H7 (cell line): ENCODE data around the gene BAZ1B. TPM values are rescaled to one million over a fixed set of nuclear protein-coding genes. Genes with fewer than 3 reads are reported as not detected.
"Not testable (repeated sequence)": the region's sequence is repeated elsewhere in the genome, so short reads cannot be mapped to it uniquely, and the experiment has no call there.

Experiments
- DNase-seq: peaks from one replicate; pipeline ENCODE4 v3.0.0; 2012
- H3K27me3 ChIP-seq: 2 replicates; pipeline ENCODE4 v1.6.0; 2011; ENCODE audit warnings: mild to moderate bottlenecking, low read length; ENCODE audit not compliant: control insufficient read depth, insufficient read depth
- H3K36me3 ChIP-seq: replicated peaks from 2 replicates; pipeline ENCODE4 v1.5.1; 2011; ENCODE audit warnings: low read length; ENCODE audit not compliant: control insufficient read depth, insufficient read depth
- H3K4me3 ChIP-seq: 2 replicates; pipeline ENCODE4 v1.5.1; 2011; ENCODE audit warnings: low read depth, mild to moderate bottlenecking, control low read depth, low read length, moderate library complexity; ENCODE audit not compliant: insufficient read depth
- total RNA-seq: library from RNA; depleted of rRNA; stranded (reverse); fragments of >200 nt; shearing (Covaris generic); gene quantifications from 2 replicates; pipeline ENCODE4 v1.2.3, GENCODE V29; 2014

The BAZ1B gene
- total RNA-seq, 1 experiment from 2014 or later: 44.6 TPM

DNA sequence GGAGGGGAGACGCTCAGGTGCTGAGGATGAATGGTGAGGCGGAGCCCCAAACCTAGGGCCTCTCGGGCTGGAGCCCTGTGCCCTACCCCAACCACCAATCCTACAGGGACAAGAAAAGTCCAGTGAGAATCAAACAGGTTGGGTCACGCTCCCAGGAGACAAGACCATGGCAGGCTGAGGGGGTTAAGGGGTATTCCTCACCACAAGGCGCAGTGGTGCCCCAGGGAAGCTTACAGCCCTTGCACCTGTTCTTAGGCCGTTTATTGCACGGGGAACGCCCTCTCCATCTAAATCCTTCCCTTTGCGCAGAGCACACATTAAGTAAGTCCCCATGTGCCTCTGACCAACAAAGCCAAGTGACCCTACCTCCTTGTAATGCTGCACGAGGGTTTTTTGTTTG lies 85.0 kb downstream of the BAZ1B start:
- DNase-seq: peak; percentile 42
- Histone ChIP-seq H3K4me3 (no peak overlapping the region), H3K27me3 (peaks cover 11% of the 10 kb centered on the region), H3K36me3 (peaks cover 6% of the 10 kb centered on the region)

DNA sequence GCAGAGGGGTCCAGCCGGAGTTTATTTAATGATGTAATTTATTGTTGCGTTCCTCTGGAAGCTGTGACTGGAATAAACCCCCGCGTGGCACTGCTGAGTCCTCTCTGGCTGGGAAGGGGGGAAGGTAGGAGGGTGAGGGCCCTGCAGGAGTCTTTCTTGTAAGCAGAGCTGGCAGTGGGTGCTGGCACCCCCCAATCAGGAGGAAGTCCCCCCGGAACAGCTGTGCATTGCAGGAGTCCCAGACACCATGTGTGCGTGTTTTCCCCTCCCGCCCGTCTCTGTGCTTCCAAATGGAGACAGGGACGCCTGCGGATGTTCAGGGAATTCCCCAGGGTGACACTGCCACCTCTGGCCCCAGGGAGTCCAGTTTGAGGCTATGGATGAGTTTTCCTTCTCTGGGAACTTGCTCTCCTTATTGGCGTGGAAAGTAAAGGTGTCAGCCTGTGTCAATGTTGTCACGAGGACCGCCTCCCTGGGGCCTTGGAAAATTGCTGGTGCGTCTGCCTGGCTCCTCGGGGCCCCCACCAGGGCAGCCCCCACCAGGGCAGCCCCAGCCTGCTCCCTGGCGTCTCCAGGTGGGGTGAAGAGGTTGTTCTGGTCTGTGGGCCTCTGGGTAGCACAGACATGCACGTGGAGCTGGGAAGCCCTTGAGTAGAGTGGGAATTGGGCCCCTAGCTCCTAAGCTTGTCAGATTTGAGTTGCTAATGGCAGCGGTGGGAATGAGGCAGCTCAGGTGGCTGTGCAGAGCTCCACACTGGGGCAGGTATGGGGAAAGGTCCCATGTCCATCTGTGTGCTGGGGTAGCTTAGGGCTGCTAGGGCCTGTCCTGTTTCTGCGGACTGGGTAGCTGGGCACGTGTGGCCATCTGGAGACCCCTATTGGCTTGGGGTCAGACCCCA lies 85.8 kb downstream of the BAZ1B start:
- DNase-seq: peak; percentile 59
- Histone ChIP-seq H3K27me3 (peaks cover 11% of the 10 kb centered on the region), H3K36me3 (no peaks in the 10 kb centered on the region), H3K4me3 (no peak overlapping the region)

DNA sequence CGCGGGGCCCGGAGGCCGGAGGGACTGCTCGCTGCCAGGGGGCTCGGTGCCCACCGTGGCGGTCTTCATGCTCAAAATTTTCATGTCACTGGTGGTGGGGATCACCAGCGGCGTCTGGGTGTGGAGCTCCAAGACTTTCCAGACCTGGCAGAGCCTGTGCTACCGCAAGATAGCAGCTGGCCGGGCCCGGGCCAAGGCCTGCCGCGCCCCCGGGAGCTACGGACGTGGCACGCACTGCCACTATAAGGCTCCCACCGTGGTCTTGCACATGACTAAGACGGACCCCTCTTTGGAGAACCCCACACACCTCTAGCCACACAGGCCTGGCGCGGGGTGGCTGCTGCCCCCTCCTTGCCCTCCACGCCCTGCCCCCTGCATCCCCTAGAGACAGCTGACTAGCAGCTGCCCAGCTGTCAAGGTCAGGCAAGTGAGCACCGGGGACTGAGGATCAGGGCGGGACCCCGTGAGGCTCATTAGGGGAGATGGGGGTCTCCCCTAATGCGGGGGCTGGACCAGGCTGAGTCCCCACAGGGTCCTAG lies 86.6 kb downstream of the BAZ1B start:
- DNase-seq: peak; percentile 44
- Histone ChIP-seq H3K27me3 (peaks cover 11% of the 10 kb centered on the region), H3K36me3 (no peaks in the 10 kb centered on the region), H3K4me3 (no peak overlapping the region)

DNA sequence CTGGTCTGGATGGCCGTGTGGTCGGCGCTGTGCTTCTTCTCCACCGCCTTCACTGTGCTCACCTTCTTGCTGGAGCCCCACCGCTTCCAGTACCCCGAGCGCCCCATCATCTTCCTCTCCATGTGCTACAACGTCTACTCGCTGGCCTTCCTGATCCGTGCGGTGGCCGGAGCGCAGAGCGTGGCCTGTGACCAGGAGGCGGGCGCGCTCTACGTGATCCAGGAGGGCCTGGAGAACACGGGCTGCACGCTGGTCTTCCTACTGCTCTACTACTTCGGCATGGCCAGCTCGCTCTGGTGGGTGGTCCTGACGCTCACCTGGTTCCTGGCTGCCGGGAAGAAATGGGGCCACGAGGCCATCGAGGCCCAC lies 87.4 kb downstream of the BAZ1B start:
- DNase-seq: no peak
- Histone ChIP-seq H3K27me3 (peaks cover 11% of the 10 kb centered on the region), H3K4me3 (no peak overlapping the region), H3K36me3 (no peaks in the 10 kb centered on the region)

DNA sequence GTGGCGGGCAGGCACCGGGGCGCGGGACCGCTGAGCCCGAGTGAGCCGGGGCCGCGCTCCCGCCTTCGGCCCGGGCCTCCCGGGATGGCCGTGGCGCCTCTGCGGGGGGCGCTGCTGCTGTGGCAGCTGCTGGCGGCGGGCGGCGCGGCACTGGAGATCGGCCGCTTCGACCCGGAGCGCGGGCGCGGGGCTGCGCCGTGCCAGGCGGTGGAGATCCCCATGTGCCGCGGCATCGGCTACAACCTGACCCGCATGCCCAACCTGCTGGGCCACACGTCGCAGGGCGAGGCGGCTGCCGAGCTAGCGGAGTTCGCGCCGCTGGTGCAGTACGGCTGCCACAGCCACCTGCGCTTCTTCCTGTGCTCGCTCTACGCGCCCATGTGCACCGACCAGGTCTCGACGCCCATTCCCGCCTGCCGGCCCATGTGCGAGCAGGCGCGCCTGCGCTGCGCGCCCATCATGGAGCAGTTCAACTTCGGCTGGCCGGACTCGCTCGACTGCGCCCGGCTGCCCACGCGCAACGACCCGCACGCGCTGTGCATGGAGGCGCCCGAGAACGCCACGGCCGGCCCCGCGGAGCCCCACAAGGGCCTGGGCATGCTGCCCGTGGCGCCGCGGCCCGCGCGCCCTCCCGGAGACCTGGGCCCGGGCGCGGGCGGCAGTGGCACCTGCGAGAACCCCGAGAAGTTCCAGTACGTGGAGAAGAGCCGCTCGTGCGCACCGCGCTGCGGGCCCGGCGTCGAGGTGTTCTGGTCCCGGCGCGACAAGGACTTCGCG lies 88.0 kb downstream of the BAZ1B start:
- peak; percentile 82 for DNase-seq
- Histone ChIP-seq H3K4me3 (peak overlapping the region; percentile 24), H3K27me3 (peaks cover 11% of the 10 kb centered on the region), H3K36me3 (no peaks in the 10 kb centered on the region)

DNA sequence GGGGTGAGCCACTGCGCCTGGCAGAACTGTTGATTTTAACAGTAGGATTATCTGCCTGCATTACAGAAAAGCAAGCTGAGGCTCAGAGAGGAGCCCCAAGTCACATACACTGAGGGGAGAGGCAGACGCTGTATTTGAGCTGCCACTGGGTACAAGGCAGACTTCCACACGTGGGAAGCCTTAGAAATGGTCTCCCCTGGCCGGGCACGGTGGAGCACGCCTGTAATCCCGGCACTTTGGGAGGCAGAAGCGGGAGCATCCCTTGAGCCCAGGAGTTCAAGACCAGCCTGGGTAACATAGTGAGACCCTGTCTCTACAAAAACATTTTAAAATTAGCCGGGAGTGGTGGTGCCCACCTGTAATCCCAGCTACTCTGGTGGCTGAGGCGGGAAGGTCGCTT lies 89.4 kb downstream of the BAZ1B start:
- no peak for DNase-seq
- peaks cover 11% of the 10 kb centered on the region for H3K27me3 ChIP-seq
- no peak overlapping the region for H3K4me3 ChIP-seq
- H3K36me3 ChIP-seq: no peaks in the 10 kb centered on the region

DNA sequence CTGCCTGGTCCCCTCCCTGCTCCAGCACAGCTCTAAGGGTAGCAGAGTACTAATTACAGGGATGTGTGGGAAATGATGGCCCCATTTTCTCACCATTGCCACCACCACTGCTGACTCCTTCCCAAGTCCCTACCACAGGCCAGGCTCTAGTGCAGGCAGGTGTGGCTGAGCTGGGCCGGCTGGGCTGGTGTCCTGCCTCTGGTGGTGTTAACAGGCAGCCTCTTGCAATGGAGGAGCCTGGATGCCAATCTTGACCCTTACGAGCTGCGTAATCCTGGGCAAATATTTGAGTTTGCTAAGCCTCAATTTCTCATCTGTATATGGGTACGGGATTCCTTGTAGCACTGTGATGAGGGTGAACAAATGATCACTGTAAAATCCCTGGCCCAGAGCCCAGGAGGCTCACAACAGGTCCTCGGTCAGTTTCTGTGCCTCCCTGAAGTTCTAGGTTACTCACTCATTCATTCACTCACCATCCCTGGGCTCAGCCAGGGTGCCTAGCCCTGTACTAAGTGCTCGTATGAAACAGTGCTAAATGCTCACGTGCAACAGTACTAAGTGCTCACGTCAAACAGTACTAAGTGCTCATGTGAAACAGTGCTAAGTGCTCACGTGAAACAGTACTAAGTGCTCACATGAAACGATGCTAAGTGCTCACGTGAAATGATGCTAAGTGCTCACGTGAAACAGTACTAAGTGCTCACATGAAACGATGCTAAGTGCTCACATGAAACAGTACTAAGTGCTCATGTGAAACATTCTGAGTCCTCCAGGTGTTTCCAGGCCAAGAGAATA lies 90.9 kb downstream of the BAZ1B start:
- Histone ChIP-seq H3K4me3 (no peak overlapping the region), H3K36me3 (no peaks in the 10 kb centered on the region), H3K27me3 (peaks cover 11% of the 10 kb centered on the region)
- DNase-seq: no peak

DNA sequence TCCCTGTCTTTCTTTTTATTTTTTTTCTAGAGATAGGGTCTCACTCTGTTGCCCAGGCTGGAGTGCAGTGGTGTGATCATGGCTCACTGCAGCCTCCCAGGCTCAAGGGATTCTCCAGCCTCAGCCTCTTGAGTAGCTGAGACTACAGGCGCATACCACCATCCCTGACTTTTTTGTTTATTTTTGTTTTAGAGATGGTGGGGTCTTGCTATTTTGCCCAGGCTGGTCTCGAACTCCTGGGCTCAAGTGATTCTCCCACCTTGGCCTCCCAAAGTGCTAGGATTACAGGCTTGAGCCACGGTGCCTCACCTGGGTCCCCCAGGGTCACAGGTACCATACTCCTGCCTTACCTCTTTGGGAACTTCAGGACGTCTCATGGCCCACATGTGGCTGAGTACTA lies 91.6 kb downstream of the BAZ1B start:
- not testable (repeated sequence) for H3K36me3 ChIP-seq, DNase-seq, H3K4me3 ChIP-seq
- H3K27me3 ChIP-seq: peaks cover 11% of the 10 kb centered on the region

DNA sequence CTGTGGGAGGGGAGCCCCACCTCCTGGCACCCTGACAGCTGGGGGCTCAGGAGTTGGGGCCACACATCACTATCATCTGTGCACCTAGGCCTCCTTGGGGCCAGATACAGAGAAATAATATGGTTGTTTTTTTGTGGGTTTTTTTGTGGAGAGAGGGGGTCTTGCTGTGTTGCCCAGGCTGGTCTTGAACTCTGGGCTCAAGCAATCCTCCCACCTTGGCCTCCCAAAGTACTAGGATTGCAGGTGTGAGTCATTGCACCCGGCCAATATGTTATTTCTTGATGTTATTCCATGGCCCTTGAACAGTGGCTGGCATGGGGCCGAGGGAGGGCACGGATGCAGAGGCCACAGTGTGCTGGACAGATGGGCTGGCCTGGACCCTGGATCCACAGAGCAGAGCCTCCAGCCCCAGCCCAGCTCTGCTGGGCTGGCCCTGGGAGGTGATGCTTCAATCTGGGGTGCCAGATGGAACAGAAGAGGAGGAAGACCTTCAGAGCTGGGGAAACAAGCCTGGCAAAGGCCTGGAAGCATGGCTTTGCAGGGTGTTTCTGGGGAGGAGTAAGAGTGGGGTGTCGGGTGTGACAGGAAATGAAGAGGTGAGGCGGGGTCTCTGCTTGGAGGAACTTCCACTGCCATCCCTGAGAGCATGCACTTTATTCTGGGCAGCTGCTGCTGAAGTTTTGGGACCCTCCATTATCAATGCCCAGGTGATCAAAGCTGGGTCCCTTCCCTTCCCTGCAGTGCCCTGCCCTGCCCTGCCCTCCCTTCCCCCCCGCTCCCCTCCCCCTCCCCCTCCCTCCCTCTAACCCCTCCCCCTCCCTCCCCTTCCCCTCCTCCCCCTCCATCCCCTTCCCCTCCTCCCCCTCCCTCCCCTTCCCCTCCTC lies 92.2 kb downstream of the BAZ1B start:
- H3K4me3 ChIP-seq: no peak overlapping the region

DNA sequence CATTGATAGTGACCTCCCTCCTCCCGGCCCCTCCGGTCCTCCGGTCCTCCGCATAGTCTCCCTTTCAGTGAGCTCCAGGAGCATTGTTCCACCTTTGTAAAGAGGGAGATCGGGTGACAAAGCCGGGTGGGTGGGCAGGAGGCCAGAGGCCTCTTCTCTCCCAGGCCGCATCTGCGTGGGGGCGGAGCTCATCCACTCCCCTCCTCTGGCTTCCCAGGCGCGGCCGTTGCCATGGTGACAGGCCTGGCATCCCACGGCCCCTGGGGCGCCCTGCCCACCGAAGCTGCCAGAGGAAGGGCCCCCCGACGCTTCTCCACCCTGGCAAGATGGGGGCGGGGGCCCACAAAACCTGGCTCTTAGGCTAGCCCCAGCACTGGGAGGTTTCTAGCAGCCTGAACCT lies 92.9 kb downstream of the BAZ1B start:
- peak; percentile 91 for DNase-seq
- H3K27me3 ChIP-seq: peaks cover 3% of the 10 kb centered on the region
- no peak overlapping the region for H3K4me3 ChIP-seq
- no peaks in the 10 kb centered on the region for H3K36me3 ChIP-seq

More for the DNA sequence above, 92.2 kb downstream of the BAZ1B start:
- DNase-seq: peak; percentile 33
- H3K27me3 ChIP-seq: peaks cover 8% of the 10 kb centered on the region
- no peaks in the 10 kb centered on the region for H3K36me3 ChIP-seq

DNA sequence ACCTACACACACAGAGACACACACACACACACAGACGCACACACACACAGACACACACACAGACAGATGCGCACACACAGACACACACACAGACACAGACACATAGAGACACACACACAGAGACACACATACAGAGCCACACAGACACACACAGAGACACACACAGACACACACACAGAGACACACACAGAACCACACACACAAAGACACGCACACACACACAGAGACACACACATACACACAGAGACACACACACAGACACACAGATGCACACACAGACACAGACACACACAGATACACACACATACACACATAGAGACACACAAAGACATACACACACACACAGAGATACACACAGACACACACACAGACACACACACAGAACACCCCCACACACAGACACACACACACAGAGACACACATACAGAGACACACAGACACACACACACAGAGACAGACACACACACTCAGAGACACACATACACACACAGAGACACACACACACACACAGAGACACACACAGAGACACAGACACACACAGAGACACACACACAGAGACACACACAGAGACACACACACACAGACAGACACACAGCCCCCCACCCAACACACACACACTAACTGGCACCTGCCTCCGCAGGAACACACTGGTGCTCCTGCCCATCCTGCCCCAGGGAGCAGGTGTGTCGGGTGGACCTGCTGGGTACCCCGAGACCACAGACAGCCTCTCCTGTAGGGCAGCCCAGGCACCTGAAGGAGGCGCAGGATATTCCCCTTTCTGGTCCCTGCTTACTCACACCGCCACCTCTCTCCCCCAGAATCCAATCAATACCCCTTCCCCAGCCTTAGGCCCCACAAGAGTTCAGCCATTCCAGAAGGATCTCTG lies 93.9 kb downstream of the BAZ1B start:
- DNase-seq: peak; percentile 78
- no peaks in the 10 kb centered on the region for H3K27me3 ChIP-seq
- no peaks in the 10 kb centered on the region for H3K36me3 ChIP-seq
- no peak overlapping the region for H3K4me3 ChIP-seq

DNA sequence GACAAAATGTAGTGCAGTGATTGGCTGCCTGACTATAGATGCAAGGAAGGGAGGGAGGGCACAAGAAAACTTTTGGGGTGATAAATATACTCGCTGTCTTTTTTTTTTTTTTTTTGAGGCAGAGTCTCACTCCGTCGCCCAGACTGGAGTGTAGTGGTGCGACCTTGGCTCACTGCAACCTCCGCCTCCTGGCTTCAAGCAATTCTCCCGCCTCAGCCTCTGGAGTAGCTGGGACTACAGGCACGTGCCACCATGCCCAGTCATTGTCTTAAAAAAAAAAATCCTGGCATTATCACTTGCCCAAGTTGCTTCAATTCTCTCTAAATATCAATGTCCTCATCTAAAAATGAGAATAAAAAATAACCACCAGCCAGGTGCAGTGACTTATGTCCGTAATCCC lies 96.1 kb downstream of the BAZ1B start:
- no peak for DNase-seq
- Histone ChIP-seq H3K27me3 (no peaks in the 10 kb centered on the region), H3K4me3 (no peak overlapping the region), H3K36me3 (no peaks in the 10 kb centered on the region)
